Coronary artery (tissue), 2 donors: ENCODE data around the gene ATXN1.

Source experiments
- DNase-seq: peaks from one replicate; pipeline ENCODE4 v3.0.0-alpha.2; 2017; ENCODE audit warnings: low spot score
- H3K27ac ChIP-seq, 2 donors: fragments of 200-600 bp; sonication (generic); one replicate each; pipeline ENCODE4 v1.5.1; 2016 to 2019
- H3K4me3 ChIP-seq: fragments of 200-600 bp; sonication (generic); 2 replicates; pipeline ENCODE4 v1.5.1; 2016; ENCODE audit warnings: mild to moderate bottlenecking, moderate library complexity
- TF ChIP-seq, protein P1 (sequence below): fragments of 200-600 bp; sonication (generic); IDR thresholded peaks from one replicate; pipeline ENCODE4 v1.5.1; 2019; ENCODE audit warnings: antibody characterized with exemption

The ATXN1 gene

DNA sequence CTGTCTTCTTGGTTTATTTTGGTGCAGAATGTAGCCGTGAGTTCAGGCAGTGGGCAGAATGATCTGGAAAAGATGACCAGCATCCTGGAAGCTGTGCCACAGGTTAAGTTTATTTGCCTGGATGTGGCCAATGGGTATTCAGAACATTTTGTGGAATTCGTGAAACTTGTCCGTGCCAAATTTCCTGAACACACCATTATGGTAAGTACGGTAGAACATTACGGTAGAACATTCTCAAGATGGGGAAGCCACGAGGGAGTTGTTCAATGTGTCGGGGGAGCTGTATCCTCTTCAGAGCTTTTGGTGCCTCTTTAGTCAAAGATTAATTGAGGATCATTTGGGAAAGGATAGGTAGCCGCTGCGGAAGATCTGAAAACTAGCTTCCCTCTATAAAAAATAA is 506.7 kb downstream of the ATXN1 start:
- Histone ChIP-seq H3K27ac (no peak overlapping the region), H3K4me3 (no peak overlapping the region)
- DNase-seq = no peak
- TF ChIP-seq, protein P1, sequence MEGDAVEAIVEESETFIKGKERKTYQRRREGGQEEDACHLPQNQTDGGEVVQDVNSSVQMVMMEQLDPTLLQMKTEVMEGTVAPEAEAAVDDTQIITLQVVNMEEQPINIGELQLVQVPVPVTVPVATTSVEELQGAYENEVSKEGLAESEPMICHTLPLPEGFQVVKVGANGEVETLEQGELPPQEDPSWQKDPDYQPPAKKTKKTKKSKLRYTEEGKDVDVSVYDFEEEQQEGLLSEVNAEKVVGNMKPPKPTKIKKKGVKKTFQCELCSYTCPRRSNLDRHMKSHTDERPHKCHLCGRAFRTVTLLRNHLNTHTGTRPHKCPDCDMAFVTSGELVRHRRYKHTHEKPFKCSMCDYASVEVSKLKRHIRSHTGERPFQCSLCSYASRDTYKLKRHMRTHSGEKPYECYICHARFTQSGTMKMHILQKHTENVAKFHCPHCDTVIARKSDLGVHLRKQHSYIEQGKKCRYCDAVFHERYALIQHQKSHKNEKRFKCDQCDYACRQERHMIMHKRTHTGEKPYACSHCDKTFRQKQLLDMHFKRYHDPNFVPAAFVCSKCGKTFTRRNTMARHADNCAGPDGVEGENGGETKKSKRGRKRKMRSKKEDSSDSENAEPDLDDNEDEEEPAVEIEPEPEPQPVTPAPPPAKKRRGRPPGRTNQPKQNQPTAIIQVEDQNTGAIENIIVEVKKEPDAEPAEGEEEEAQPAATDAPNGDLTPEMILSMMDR = no peak

DNA sequence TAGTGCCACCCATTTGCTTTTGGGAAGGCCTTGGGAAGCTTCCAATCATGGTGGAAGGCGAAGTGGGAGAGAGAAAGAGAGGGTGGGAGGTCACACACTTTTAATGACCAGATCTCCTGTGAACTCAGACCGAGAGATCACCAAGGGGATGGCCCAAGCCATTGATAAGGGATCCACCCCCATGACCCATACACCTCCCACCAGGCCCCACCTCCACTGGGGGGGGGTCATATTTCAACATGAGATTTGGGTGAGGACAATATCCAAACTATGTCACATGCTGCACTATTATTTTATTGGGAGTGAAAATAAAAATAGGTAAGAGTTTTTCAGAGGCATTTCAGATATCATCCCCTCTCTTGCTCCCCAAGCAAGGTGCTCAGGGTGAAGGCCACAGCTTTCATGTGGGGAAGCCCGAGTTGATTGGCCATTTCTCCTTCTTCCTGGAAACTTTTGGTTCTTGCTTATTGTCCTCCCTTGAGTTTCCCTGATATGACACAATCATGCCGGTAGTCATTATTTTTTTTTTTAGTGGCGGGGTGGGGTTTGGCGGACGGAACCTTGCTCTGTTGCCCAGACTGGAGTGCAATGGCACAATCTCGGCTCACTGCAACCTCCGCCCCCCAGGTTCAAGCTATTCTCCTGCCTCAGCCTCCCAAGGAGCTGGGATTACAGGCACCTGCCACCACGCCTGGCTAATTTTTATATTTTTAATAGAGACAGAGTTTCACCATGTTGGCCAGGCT is 507.7 kb downstream of the ATXN1 start:
- Histone ChIP-seq H3K27ac (no peak overlapping the region), H3K4me3 (no peak overlapping the region)
- TF ChIP-seq, protein P1 = no peak
- no peak for DNase-seq

DNA sequence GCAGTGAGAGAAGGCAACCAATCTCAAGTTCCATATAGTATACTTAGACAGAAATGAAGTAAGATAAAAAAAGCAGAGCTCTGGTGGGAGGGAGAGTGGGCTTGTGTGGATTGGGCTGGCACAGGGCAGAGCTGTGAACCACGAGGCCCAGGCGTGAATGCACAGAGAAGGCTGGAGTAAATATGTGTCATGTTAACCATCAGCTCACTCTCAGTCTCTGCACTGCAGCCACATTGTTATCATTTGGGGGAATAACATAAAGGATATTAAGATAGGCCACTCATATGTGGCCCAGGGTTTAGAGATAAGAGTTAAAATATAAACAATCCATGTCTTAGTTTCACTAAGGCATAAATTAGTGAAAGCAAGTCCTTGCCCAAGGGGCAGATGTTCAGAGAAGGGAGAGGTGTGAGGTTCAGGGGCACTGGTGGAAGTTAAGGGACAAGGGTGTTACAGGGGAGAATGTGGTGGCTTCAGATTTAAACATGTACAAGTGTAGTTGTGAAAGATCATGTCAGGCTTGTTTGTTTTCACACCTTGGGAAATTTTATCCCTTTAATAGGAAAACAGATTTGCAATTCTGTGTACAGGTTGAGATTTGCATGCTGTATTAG is 508.5 kb downstream of the ATXN1 start:
- H3K4me3 ChIP-seq = no peak overlapping the region
- no peak for DNase-seq
- H3K27ac ChIP-seq = no peak overlapping the region
- TF ChIP-seq, protein P1 = no peak

DNA sequence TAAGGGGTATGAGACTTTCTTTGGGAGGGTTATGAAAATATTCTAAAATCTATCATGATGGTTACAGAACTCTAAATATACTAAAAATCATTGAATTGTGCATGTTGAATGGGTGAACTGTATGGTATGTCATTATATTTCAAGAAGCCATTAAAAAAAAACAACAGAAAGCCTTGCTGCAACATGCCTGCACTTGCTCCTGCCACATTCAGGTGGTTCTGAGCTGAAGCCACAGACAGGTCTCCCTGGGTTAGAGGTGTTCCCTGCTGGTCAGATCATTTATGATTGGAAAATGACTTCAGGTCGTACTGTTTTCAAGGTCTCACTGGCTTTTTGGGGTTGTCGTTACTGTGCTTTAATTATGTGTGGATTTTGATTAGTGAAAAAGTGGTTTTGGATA is 509.6 kb downstream of the ATXN1 start:
- TF ChIP-seq, protein P1 = no peak
- Histone ChIP-seq H3K27ac (no peak overlapping the region), H3K4me3 (no peak overlapping the region)
- no peak for DNase-seq

DNA sequence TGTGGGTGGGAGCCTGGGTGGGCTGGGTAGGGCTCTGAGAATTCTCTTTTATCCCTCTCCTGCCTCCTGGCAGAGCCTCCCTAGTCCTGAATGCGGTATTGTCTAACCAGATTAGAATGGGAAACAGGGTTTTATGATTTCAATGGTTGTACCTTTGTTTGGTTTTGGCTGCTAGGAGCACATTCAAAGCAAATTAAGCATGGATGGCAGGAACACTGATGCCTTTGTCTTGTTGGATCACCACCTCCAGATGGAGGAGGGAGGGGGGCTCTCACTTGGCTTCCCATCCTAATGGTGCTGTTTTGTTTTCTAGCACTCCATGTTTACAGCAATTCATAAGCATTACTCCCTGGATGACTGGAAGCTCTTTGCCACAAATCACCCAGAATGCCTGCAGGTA is 511.3 kb downstream of the ATXN1 start:
- TF ChIP-seq, protein P1 = no peak
- DNase-seq = no peak
- H3K27ac ChIP-seq = no peak overlapping the region
- H3K4me3 ChIP-seq = no peak overlapping the region
